Heart left ventricle (tissue), 16 donors: ENCODE results near the gene TDRD7. TPM values are rescaled to one million over a fixed set of nuclear protein-coding genes. Genes with fewer than 3 reads are reported as not detected.

Source experiments
- ATAC-seq, 4 donors: fragments of 200-7000 bp; cut with Tn5 transposase; one replicate each; pipeline ENCODE4 v1.9.1; 2020 to 2022; ENCODE audit warnings: moderate library complexity in 4 of 4, mild to moderate bottlenecking in 3 of 4, moderate number of reproducible peaks in 1 of 4
- DNase-seq, 5 donors: peaks; one replicate each; pipeline ENCODE4 v3.0.0-alpha.2; 2020
- H3K27ac ChIP-seq, 12 donors: fragments of 200-600 bp; sonication (generic) in 4 of 12; one replicate each; pipeline versions ENCODE4 v1.5.0 to v1.8.0; 2016 to 2022; ENCODE audit warnings: mild to moderate bottlenecking in 2 of 12
- H3K27me3 ChIP-seq, 9 donors: fragments of 200-600 bp; sonication (generic) in 2 of 9; one replicate each; pipeline versions ENCODE4 v1.5.1 to v1.8.0; 2016 to 2022; ENCODE audit warnings: mild to moderate bottlenecking in 3 of 9
- H3K36me3 ChIP-seq, 9 donors: fragments of 200-600 bp; sonication (generic) in 2 of 9; one replicate each; pipeline versions ENCODE4 v1.5.0 to v1.8.0; 2018 to 2022; ENCODE audit warnings: mild to moderate bottlenecking in 2 of 9
- H3K4me1 ChIP-seq, 12 donors: fragments of 200-600 bp; sonication (generic) in 4 of 12; one replicate each; pipeline versions ENCODE4 v1.5.0 to v1.8.0; 2016 to 2022; ENCODE audit warnings: mild to moderate bottlenecking in 3 of 12
- H3K4me3 ChIP-seq, 12 donors: fragments of 200-600 bp; sonication (generic) in 4 of 12; one replicate each; pipeline versions ENCODE4 v1.5.0 to v1.8.0; 2017 to 2022; ENCODE audit warnings: mild to moderate bottlenecking in 9 of 12, moderate library complexity in 4 of 12
- H3K9me3 ChIP-seq, 12 donors: fragments of 200-600 bp; sonication (generic) in 4 of 12; one replicate each; pipeline versions ENCODE4 v1.5.0 to v1.8.0; 2016 to 2022; ENCODE audit warnings: mild to moderate bottlenecking in 1 of 12
- POLR2A ChIP-seq, 2 donors: fragments of 450-650 bp; IDR thresholded peaks; one replicate each; pipeline ENCODE4 v1.6.1; 2017; ENCODE audit warnings: antibody characterized with exemption in 2 of 2, mild to moderate bottlenecking in 2 of 2, moderate library complexity in 2 of 2
- WGBS, 4 donors: extraction: QIAGEN DNeasy Blood & Tissue Kit in 2 of 4; methylation state at CpG; one replicate each; pipeline versions ENCODE4 v1.1.5 to v1.1.7; 2013 to 2018; 5-methylcytosine and 5-hydroxymethylcytosine counted together
- intact Hi-C, 10 donors: fragments of 100-400 bp; cut with DNase I; formaldehyde crosslinking; loops; one replicate each; pipeline versions ENCODE4 v1.11.1 to v1.14.2; 2022
- polyA plus RNA-seq, 2 donors: library from polyadenylated mRNA; stranded (reverse); fragments of 200-250 nt; gene quantifications; one replicate each; pipeline ENCODE4 v1.2.3, GENCODE V29; 2013
- total RNA-seq, 9 donors: library from RNA; depleted of rRNA in 2 of 9; stranded (reverse); fragments of >200 nt in 2 of 9; fragmentation: NEBNext Ultra II Directional in 3 of 9; extraction: Animal tissue kit (Norgen Biotek cat#: 25700) in 3 of 9; gene quantifications; one replicate each; pipeline versions ENCODE4 v1.1.0 to v1.2.4, GENCODE V29; 2016 to 2023
- TF ChIP-seq, protein P1 (sequence below), 12 donors: fragments of 200-600 bp; sonication (generic) in 4 of 12; IDR thresholded peaks; one replicate each; pipeline versions ENCODE4 v1.5.0 to v1.8.0; 2018 to 2022; ENCODE audit warnings: antibody characterized with exemption in 12 of 12, mild to moderate bottlenecking in 5 of 12
- donor health status: ischemic (EF 13 %, LVEDD 7.1; RV severe dilation, severe dysfunction).
- donor health status: healthy with polysubstance abuse.
- donor health status: DM: no; HTN: yes; CAD: no.
- donor health status: DM: no; HTN: no; CAD: no.
- donor health status: ischemic (EF 25% LVEDD 6.9; RV normal size, moderate dysfunction).
- donor health status: ischemic (EF 25% LVEDD 5.7; RV mildly dilated, moderate dysfunction).
- donor health status: healthy.
- donor health status: DM: yes; HTN: yes; CAD: no.
- donor health status: ischemic (EF 35%, LVEDD 5.7; RV mildly dilated, moderate dysfunction).
- donor health status: nonischemic (EF 11% LVEDD 7.7; RV severe dilation, severe dysfunction).
- donor health status: DM: yes; HTN: yes; CAD: no.
- donor health status: PGD.
- donor health status: ischemic (EF 29% LVEDD 5.4; RV normal size, mild dysfunction).
- donor health status: nonischemic (EF 23%, LVEDD 6.1; RV moderate dilation, normal function).

The TDRD7 gene
- total and polyA plus RNA-seq, 11 donors, result 3.0 to 15.3 (median 8.9) TPM

DNA sequence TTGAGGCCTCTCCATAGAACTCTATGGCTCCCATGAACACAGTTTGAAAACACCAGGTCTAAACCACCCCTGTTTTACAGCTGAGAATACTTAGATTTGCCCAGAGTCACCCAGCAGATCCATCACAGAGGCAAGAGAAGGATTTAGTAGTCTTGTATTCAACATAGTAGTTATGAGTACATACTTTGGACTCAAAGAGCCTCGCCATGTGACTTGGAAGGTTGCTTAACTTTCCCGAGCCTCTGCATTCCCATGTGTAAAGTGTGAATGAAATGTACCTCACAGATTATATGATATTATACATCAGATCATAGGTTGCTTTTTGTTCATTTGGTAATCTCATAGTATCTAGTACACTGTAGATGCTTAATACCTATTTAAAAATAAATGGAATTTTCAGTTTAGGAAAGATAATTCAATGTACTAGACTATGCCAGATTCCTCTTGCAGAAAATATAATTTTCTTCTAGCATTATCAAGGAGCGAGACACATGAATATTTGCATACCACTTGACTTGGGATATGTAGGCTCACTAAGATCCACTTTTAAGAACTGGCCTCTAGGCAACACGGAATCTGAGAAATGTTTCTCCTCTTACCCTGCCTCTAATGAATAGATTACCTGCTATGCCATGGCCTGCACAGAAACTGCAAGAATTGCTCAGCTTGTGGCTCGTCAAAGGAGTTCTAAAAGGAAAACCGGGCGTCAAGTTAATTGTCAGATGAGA is 18.6 kb downstream of the TDRD7 start:
- Histone ChIP-seq H3K27ac (no peak overlapping the region), H3K4me1 (peaks cover 0 to 4% (median 0%) of the 10 kb centered on the region in 12 donors), H3K27me3 (no peaks in the 10 kb centered on the region), H3K4me3 (no peak overlapping the region), H3K9me3 (no peaks in the 10 kb centered on the region), H3K36me3 (peaks cover 0 to 74% (median 64%) of the 10 kb centered on the region in 9 donors)
- no peak for TF ChIP-seq POLR2A (IDR thresholded peaks at IDR 0.05)
- TF ChIP-seq, protein P1, sequence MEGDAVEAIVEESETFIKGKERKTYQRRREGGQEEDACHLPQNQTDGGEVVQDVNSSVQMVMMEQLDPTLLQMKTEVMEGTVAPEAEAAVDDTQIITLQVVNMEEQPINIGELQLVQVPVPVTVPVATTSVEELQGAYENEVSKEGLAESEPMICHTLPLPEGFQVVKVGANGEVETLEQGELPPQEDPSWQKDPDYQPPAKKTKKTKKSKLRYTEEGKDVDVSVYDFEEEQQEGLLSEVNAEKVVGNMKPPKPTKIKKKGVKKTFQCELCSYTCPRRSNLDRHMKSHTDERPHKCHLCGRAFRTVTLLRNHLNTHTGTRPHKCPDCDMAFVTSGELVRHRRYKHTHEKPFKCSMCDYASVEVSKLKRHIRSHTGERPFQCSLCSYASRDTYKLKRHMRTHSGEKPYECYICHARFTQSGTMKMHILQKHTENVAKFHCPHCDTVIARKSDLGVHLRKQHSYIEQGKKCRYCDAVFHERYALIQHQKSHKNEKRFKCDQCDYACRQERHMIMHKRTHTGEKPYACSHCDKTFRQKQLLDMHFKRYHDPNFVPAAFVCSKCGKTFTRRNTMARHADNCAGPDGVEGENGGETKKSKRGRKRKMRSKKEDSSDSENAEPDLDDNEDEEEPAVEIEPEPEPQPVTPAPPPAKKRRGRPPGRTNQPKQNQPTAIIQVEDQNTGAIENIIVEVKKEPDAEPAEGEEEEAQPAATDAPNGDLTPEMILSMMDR (IDR thresholded peaks at IDR 0.05), result no peak
- WGBS, 4 donors, result 90 to 93% (median 92%) methylated on average over 7 of the region's 7 CpGs
- no peak for ATAC-seq
- no peak for DNase-seq
- intact Hi-C loops, result loop anchor here in 1 of 10 donors (10.0 kb wide), 1 partner anchor 634 kb away; no protein-coding TSS in a partner anchor

DNA sequence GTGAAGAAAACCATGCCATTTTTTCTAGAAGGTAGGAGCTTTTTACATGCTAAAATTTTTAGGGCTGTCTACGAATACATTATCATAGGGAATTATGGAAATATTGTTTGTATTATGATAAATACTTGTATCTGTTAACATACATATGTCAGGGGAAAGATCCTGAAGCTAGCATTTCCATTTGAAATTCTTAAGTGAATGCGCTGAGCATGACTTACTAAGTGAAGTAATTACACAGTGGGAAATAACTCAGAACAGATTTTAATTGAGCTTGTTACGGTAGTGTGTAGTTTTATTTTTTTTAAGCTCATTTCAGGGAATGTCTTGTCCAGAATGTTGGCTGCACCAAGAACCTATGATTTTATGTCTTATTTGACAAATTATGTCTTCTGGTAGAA is 19.1 kb downstream of the TDRD7 start:
- WGBS, 4 donors, result 91 to 99% (median 98%) methylated on average over 3 of the region's 3 CpGs
- no peak overlapping the region for H3K27ac ChIP-seq

DNA sequence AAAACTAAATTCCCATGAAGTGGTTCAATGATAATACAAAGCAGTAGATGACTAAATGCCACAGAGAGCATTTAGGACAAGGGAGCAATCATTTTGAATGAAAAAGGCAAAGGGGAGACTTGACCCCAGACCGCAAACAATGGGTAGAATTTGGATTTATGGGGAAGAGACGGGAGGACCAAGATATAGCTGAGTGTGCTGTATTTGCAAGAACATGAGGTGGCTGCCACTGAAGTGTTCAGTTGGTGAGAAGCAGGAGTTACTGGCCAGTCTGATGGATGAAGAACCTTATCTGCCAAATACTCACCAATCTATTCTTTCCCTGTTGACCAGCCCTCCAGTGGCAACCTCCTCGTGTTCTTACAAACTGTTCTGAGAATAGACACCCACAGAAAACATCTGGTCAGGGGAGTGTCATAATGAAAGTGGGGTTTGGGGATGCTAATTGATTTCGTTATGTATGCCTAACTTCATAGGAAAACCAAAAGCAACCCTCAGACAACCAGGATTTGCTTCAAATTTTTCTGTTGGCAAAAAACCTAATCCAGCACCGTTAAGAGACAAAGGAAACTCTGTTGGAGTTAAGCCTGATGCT is 19.8 kb downstream of the TDRD7 start:
- Histone ChIP-seq H3K36me3 (peaks cover 0 to 74% (median 64%) of the 10 kb centered on the region in 9 donors), H3K9me3 (no peaks in the 10 kb centered on the region), H3K4me3 (no peak overlapping the region), H3K27ac (no peak overlapping the region), H3K27me3 (no peaks in the 10 kb centered on the region), H3K4me1 (peaks cover 0 to 4% (median 0%) of the 10 kb centered on the region in 12 donors)
- DNase-seq, result no peak
- 85 to 87% (median 86%) methylated on average over 5 of the region's 5 CpGs for WGBS, 4 donors
- TF ChIP-seq, protein P1 (IDR thresholded peaks at IDR 0.05), result no peak
- no peak for TF ChIP-seq POLR2A (IDR thresholded peaks at IDR 0.05)
- ATAC-seq, result no peak
- intact Hi-C loops, result loop anchor here in 1 of 10 donors (10.0 kb wide), 1 partner anchor 633 kb away; no protein-coding TSS in a partner anchor

More for the DNA sequence above, 19.1 kb downstream of the TDRD7 start:
- DNase-seq (no peak), ATAC-seq (no peak)
- Histone ChIP-seq H3K9me3 (no peaks in the 10 kb centered on the region), H3K36me3 (peaks cover 0 to 74% (median 64%) of the 10 kb centered on the region in 9 donors), H3K4me3 (no peak overlapping the region), H3K4me1 (peaks cover 0 to 4% (median 0%) of the 10 kb centered on the region in 12 donors), H3K27me3 (no peaks in the 10 kb centered on the region)
- TF ChIP-seq, protein P1 (IDR thresholded peaks at IDR 0.05), result no peak
- no peak for TF ChIP-seq POLR2A (IDR thresholded peaks at IDR 0.05)
- intact Hi-C loops, result loop anchor here in 1 of 10 donors (10.0 kb wide), 1 partner anchor 634 kb away; no protein-coding TSS in a partner anchor

DNA sequence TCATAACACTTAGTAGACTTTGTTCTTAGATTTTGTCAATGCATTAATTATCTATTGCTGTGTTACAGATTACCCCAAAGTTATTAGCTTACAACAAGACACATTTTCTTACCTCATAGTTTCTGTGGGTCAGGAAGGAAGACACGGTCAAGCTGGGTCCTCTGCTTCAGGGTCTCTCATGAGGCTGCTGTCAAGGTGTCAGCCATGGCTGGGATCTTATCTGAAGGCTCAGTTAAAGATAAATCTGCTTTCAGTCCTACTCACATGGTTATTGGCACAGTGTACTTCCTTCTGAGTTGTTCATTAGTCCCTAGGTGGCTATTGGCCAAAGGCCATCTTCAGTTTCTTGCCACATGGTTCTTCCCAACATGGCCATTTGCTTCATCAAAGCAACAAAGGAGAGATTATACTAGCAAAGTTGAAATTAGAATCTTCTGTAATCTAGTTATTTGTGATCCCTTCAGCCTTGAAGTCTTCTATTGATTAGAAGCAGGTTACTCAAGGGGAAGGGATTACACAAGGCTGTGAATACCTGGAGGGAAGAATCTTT is 25.2 kb downstream of the TDRD7 start:
- intact Hi-C loops, result loop anchor here in 1 of 10 donors (10.0 kb wide), 1 partner anchor 628 kb away; no protein-coding TSS in a partner anchor
- Histone ChIP-seq H3K4me1 (no peaks in the 10 kb centered on the region), H3K27me3 (no peaks in the 10 kb centered on the region), H3K36me3 (peaks cover 0 to 79% (median 58%) of the 10 kb centered on the region in 9 donors), H3K4me3 (no peak overlapping the region), H3K9me3 (no peaks in the 10 kb centered on the region), H3K27ac (no peak overlapping the region)
- TF ChIP-seq POLR2A (IDR thresholded peaks at IDR 0.05), result no peak
- TF ChIP-seq, protein P1 (IDR thresholded peaks at IDR 0.05), result no peak
- 73 to 82% (median 77%) methylated on average over 1 of the region's 1 CpG for WGBS, 4 donors
- ATAC-seq (no peak), DNase-seq (no peak)
